GM12873 (cell line): ENCODE measurements around the gene NT5DC1.

ENCODE experiments used
- TF ChIP-seq, protein P1 (sequence below): IDR thresholded peaks from 2 replicates; pipeline ENCODE4 v1.5.1; 2012; ENCODE audit warnings: low read depth, mild to moderate bottlenecking, moderate library complexity, low read length, control low read depth; ENCODE audit not compliant: insufficient read depth; ENCODE audit errors: missing control alignments

NT5DC1 gene

GRCh38 chr6:116244284-116244683, 143.6 kb downstream of the NT5DC1 start:
- TF ChIP-seq, protein P1, sequence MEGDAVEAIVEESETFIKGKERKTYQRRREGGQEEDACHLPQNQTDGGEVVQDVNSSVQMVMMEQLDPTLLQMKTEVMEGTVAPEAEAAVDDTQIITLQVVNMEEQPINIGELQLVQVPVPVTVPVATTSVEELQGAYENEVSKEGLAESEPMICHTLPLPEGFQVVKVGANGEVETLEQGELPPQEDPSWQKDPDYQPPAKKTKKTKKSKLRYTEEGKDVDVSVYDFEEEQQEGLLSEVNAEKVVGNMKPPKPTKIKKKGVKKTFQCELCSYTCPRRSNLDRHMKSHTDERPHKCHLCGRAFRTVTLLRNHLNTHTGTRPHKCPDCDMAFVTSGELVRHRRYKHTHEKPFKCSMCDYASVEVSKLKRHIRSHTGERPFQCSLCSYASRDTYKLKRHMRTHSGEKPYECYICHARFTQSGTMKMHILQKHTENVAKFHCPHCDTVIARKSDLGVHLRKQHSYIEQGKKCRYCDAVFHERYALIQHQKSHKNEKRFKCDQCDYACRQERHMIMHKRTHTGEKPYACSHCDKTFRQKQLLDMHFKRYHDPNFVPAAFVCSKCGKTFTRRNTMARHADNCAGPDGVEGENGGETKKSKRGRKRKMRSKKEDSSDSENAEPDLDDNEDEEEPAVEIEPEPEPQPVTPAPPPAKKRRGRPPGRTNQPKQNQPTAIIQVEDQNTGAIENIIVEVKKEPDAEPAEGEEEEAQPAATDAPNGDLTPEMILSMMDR = no peak

GRCh38 chr6:116246089-116246488, 145.4 kb downstream of the NT5DC1 start:
- TF ChIP-seq, protein P1 = no peak

GRCh38 chr6:116247285-116247684, 146.6 kb downstream of the NT5DC1 start:
- TF ChIP-seq, protein P1 = no peak

DNA sequence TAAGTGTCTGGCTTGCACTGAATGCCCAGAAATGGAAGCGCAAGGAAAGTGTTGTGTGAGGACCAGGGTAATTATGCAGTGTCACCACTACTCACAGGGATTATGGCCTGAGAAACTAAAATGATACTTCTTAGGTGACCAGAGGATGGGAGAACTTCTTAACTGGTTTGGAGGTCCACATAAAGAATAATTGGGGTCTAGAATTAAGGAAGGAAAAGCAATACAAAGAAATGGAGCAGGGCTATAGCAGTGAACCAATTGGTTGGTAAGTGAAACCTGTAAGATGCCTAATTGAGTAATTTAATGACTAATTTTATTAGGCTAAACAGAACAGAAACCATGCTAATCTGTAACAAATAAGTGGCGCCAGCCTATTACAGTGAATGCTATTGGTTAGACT, 147.9 kb downstream of the NT5DC1 start:
- TF ChIP-seq, protein P1 = no peak

- TF ChIP-seq, protein P1 = no peak
These were observed 151.1 kb downstream of the NT5DC1 start for GRCh38 chr6:116251568-116252384.

DNA sequence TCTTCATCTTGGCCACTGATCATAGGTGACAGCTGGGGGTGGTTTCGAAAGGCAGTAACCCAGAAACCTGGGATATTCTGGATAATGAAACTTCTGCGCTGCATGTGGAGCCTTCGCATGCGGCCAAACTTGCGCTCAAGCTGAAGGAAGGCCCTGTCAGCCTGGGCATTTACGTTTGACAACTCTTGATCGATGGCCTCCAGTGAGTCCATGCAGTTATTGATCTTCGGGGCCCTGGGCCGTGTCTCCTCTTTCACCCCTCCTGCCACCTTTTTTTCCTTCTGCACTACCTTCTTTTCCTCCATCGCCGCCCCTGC, 152.5 kb downstream of the NT5DC1 start:
- TF ChIP-seq, protein P1 = no peak

- TF ChIP-seq, protein P1 = no peak
These were observed 153.0 kb downstream of the NT5DC1 start, which contains the start of gene TSPYL4 for GRCh38 chr6:116253505-116254296. TSS of gene TSPYL4 (minus strand) at chr6:116254075. CDS start at chr6:116254008, 67 bp downstream.
